Lung (tissue), 12 donors: ENCODE measurements around the gene HCFC1. TPM values are rescaled to one million over a fixed set of nuclear protein-coding genes. Genes with fewer than 3 reads are reported as not detected.

ENCODE experiments used
- ATAC-seq: fragments of 200-7000 bp; cut with Tn5 transposase; one replicate; pipeline ENCODE4 v1.9.1; 2020; ENCODE audit warnings: moderate number of reproducible peaks; ENCODE audit not compliant: insufficient read depth, low FRiP score
- DNase-seq, 3 donors: peaks; one replicate each; pipeline ENCODE4 v3.0.0-alpha.2; 2013 to 2017
- H3K27ac ChIP-seq, 2 donors: one replicate each; pipeline ENCODE4 v1.5.1; 2013; ENCODE audit warnings: mild to moderate bottlenecking in 2 of 2, moderate library complexity in 2 of 2, control low read depth in 1 of 2, inconsistent platforms in 1 of 2, low read depth in 1 of 2, low read length in 1 of 2
- H3K27me3 ChIP-seq, 3 donors: one replicate each; pipeline ENCODE4 v1.5.1; 2013; ENCODE audit warnings: low read length in 2 of 3; ENCODE audit not compliant: control insufficient read depth in 3 of 3, insufficient read depth in 3 of 3
- H3K36me3 ChIP-seq, 4 donors: one replicate each; pipeline ENCODE4 v1.5.1; 2013; ENCODE audit warnings: low read length in 4 of 4, mild to moderate bottlenecking in 1 of 4, moderate library complexity in 1 of 4; ENCODE audit not compliant: control insufficient read depth in 4 of 4, insufficient read depth in 4 of 4
- H3K4me1 ChIP-seq, 5 donors: one replicate each; pipeline ENCODE4 v1.5.1; 2013; ENCODE audit warnings: low read length in 5 of 5, mild to moderate bottlenecking in 2 of 5, moderate library complexity in 1 of 5; ENCODE audit not compliant: control insufficient read depth in 5 of 5, insufficient read depth in 5 of 5
- H3K4me3 ChIP-seq: one replicate; pipeline ENCODE4 v1.5.1; 2013; ENCODE audit warnings: mild to moderate bottlenecking, control low read depth, moderate library complexity
- H3K9ac ChIP-seq, 2 donors: one replicate each; pipeline ENCODE4 v1.5.1; 2013; ENCODE audit warnings: low read length in 2 of 2, control low read depth in 1 of 2; ENCODE audit not compliant: insufficient read depth in 1 of 2
- H3K9me3 ChIP-seq, 4 donors: one replicate each; pipeline ENCODE4 v1.5.1; 2013; ENCODE audit warnings: low read length in 3 of 4, mild to moderate bottlenecking in 1 of 4, moderate library complexity in 1 of 4; ENCODE audit not compliant: control insufficient read depth in 4 of 4, insufficient read depth in 3 of 4
- whole genome bisulfite sequencing, 2 donors: extraction: QIAGEN DNeasy Blood & Tissue Kit; methylation state at CpG; one replicate each; pipeline ENCODE4 v1.1.7; 2013; 5-methylcytosine and 5-hydroxymethylcytosine counted together
- polyA plus RNA-seq, 2 donors: library from polyadenylated mRNA; stranded (reverse); fragments of 200-250 nt; gene quantifications; one replicate each; pipeline ENCODE4 v1.2.1, GENCODE V29; 2013
- total RNA-seq, 2 donors: library from RNA; depleted of rRNA in 1 of 2; stranded (reverse); fragments of >200 nt in 1 of 2; gene quantifications; one replicate each; pipeline ENCODE4 v1.2.1, GENCODE V29; 2014 to 2021
- TF ChIP-seq, protein P1 (sequence below): IDR thresholded peaks from 2 replicates; pipeline ENCODE4 v1.5.1; 2012; ENCODE audit warnings: mild to moderate bottlenecking; ENCODE audit errors: control extremely low read depth, extremely low read depth
- donor health status: control.
- donor health status: control.
- donor health status: Bipolar disorder and iron deficiency.
- donor health status: healthy.
- donor health status: DM: yes; HTN: yes; CAD: no.

HCFC1 gene
- total and polyA plus RNA-seq, 4 donors: 10.7 to 59.4 (median 24.1) TPM

DNA sequence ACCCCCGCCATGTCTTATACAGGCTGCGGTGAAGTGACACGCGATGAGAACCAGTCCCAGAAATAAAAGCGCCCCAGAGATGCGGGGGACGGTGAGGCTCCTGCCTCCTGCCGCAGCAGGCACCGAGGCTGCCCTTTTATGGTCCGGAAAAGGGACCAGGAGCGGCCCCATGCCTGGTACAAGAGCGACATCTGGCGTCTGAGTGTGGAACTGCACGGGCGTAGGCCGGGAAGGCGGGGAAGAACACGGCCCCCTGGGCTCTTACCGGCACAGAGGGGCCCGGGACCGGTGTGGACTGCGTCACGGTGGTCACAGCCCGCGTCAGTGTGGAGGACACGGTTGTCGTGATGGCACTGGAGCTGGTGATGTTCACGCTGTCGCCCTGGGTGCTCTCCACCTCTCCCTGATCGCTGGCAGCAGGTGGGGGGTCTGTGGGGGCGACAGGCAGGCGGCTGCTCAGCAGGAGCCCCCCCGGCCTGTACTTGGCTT lies 18.2 kb downstream of the HCFC1 start:
- ATAC-seq (peak; percentile 68), DNase-seq (peak; percentile 65 to 81 (median 73))
- Histone ChIP-seq H3K27ac (peak overlapping the region in 1 of 2 donors; percentile 24), H3K9me3 (peaks cover 0 to 2% (median 0%) of the 10 kb centered on the region in 4 donors), H3K36me3 (peaks cover 16 to 81% (median 41%) of the 10 kb centered on the region in 4 donors), H3K27me3 (no peaks in the 10 kb centered on the region), H3K9ac (no peak overlapping the region), H3K4me3 (no peak overlapping the region), H3K4me1 (peaks cover 0 to 8% (median 3%) of the 10 kb centered on the region in 5 donors)
- WGBS, 2 donors: 19 to 35% methylated on average over 22 to 33 of the region's 33 CpGs
- TF ChIP-seq, protein P1, sequence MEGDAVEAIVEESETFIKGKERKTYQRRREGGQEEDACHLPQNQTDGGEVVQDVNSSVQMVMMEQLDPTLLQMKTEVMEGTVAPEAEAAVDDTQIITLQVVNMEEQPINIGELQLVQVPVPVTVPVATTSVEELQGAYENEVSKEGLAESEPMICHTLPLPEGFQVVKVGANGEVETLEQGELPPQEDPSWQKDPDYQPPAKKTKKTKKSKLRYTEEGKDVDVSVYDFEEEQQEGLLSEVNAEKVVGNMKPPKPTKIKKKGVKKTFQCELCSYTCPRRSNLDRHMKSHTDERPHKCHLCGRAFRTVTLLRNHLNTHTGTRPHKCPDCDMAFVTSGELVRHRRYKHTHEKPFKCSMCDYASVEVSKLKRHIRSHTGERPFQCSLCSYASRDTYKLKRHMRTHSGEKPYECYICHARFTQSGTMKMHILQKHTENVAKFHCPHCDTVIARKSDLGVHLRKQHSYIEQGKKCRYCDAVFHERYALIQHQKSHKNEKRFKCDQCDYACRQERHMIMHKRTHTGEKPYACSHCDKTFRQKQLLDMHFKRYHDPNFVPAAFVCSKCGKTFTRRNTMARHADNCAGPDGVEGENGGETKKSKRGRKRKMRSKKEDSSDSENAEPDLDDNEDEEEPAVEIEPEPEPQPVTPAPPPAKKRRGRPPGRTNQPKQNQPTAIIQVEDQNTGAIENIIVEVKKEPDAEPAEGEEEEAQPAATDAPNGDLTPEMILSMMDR: peak; percentile 94

GRCh38 chrX:153952373-153953026 lies 19.1 kb downstream of the HCFC1 start:
- DNase-seq (no peak), ATAC-seq (no peak)
- H3K36me3 ChIP-seq: peaks cover 11 to 75% (median 37%) of the 10 kb centered on the region in 4 donors
- peaks cover 0 to 13% (median 3%) of the 10 kb centered on the region in 5 donors for H3K4me1 ChIP-seq
- H3K9ac ChIP-seq: no peak overlapping the region
- no peak overlapping the region for H3K27ac ChIP-seq
- WGBS, 2 donors: 94 to 96% methylated on average over 25 to 32 of the region's 32 CpGs
- H3K4me3 ChIP-seq: no peak overlapping the region
- H3K27me3 ChIP-seq: no peaks in the 10 kb centered on the region
- peaks cover 0 to 2% (median 0%) of the 10 kb centered on the region in 4 donors for H3K9me3 ChIP-seq
- TF ChIP-seq, protein P1: no peak

DNA sequence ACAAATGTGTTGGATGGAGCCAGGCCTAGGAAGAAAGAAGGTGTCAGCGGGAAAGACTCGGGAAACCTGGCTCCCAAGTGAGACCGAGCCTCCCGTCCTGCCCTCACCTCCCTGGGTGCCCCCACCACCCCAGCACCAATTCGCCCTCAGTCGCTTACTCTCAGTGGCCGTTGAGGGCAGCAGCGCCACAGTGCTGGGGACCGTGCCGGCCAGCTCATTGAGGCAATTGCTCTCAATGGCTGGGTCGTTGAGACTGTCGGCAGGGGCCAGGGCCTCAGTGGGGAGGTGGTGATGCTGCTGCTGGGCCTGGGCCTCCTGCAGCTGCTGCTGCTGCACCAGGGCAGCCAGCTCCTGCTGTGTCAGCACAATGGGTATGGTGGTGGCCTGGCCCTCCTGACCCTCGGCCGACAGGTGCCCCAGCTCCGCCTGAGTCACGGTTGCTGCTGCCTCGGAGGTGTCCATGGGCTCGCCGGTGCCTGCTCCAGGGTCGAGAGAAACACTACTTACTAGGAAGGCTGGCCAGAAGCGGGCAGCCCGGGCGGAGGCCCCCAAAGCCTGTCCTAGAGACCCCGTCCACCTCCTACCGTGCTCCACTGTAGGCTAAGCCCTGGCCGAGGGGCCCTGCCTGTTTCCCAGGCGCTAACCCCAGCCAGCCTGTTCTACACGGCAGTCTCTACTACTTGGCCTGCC lies 19.8 kb downstream of the HCFC1 start:
- no peak overlapping the region for H3K27ac ChIP-seq
- TF ChIP-seq, protein P1: no peak
- H3K9me3 ChIP-seq: peaks cover 0 to 2% (median 0%) of the 10 kb centered on the region in 4 donors
- no peak for DNase-seq
- 95 to 99% methylated on average over 24 to 28 of the region's 28 CpGs for WGBS, 2 donors
- ATAC-seq: no peak
- no peak overlapping the region for H3K9ac ChIP-seq
- peaks cover 11 to 68% (median 38%) of the 10 kb centered on the region in 4 donors for H3K36me3 ChIP-seq
- peaks cover 0 to 13% (median 3%) of the 10 kb centered on the region in 5 donors for H3K4me1 ChIP-seq
- no peak overlapping the region for H3K4me3 ChIP-seq
- no peaks in the 10 kb centered on the region for H3K27me3 ChIP-seq
